Fibroblast of the aortic adventitia (primary cell): Measurements from ENCODE around the gene SNAP23. TPM values are rescaled to one million over a fixed set of nuclear protein-coding genes. Genes with fewer than 3 reads are reported as not detected.

Source experiments
- DNase-seq: peaks from one replicate; pipeline ENCODE4 v3.0.0-alpha.2; 2010; ENCODE audit warnings: low read depth
- H3K4me3 ChIP-seq: 2 replicates; pipeline ENCODE4 v1.5.1; 2011; ENCODE audit warnings: low read depth, mild to moderate bottlenecking, control low read depth, low read length, moderate library complexity
- CTCF ChIP-seq: IDR thresholded peaks from 2 replicates; pipeline ENCODE4 v1.5.1; 2011; ENCODE audit warnings: mild to moderate bottlenecking, low read length, control low read depth, inconsistent platforms; ENCODE audit not compliant: insufficient read depth
- total RNA-seq: library from RNA; depleted of rRNA; stranded (reverse); fragments of >200 nt; gene quantifications from 2 replicates; pipeline ENCODE4 v1.2.3, GENCODE V29; 2012; ENCODE audit warnings: low replicate concordance

The SNAP23 gene
- total RNA-seq, 1 donor: 87.4 TPM

- H3K4me3 ChIP-seq: peak overlapping the region; percentile 67
- peak; percentile 29 for DNase-seq
- no peak for TF ChIP-seq CTCF
These were observed 38.9 kb upstream of the SNAP23 start for GRCh38 chr15:42456531-42456930.

GRCh38 chr15:42456971-42457370 is 38.5 kb upstream of the SNAP23 start:
- peak; percentile 43 for DNase-seq
- TF ChIP-seq CTCF: no peak
- peak overlapping the region; percentile 67 for H3K4me3 ChIP-seq

- DNase-seq: peak; percentile 97
- H3K4me3 ChIP-seq: peak overlapping the region; percentile 67
- no peak for TF ChIP-seq CTCF
These were observed 37.7 kb upstream of the SNAP23 start for GRCh38 chr15:42457445-42458442.

GRCh38 chr15:42461261-42461660 is 34.2 kb upstream of the SNAP23 start:
- no peak overlapping the region for H3K4me3 ChIP-seq

GRCh38 chr15:42465520-42466259 is 29.7 kb upstream of the SNAP23 start:
- no peak for DNase-seq
- no peak for TF ChIP-seq CTCF
- no peak overlapping the region for H3K4me3 ChIP-seq

More at GRCh38 chr15:42461261-42461660, 34.2 kb upstream of the SNAP23 start:
- DNase-seq: no peak
- no peak for TF ChIP-seq CTCF

- no peak for DNase-seq
- H3K4me3 ChIP-seq: no peak overlapping the region
- no peak for TF ChIP-seq CTCF
These were observed 24.4 kb upstream of the SNAP23 start for GRCh38 chr15:42471002-42471401.
